Peyer's patch (tissue), 4 donors: ENCODE data around the gene AGTPBP1. TPM values are rescaled to one million over a fixed set of nuclear protein-coding genes. Genes with fewer than 3 reads are reported as not detected.

Experiments used
- DNase-seq, 3 donors: peaks; one replicate each; pipeline ENCODE4 v3.0.0-alpha.2; 2017 to 2019
- H3K27ac ChIP-seq, 4 donors: fragments of 200-600 bp; sonication (generic); one replicate each; pipeline ENCODE4 v1.5.1; 2016 to 2019
- H3K27me3 ChIP-seq, 2 donors: fragments of 200-600 bp; sonication (generic); one replicate each; pipeline ENCODE4 v1.5.1; 2019
- H3K36me3 ChIP-seq, 3 donors: fragments of 200-600 bp; sonication (generic); one replicate each; pipeline ENCODE4 v1.5.1; 2016 to 2019
- H3K4me1 ChIP-seq, 4 donors: fragments of 200-600 bp; sonication (generic); one replicate each; pipeline ENCODE4 v1.5.1; 2016 to 2019
- H3K4me3 ChIP-seq, 4 donors: fragments of 200-600 bp; sonication (generic); 1 replicate in 3 of 4; 2 replicates in 1 of 4; pipeline ENCODE4 v1.5.1; 2016 to 2019; ENCODE audit warnings: mild to moderate bottlenecking in 1 of 4
- H3K9me3 ChIP-seq, 4 donors: fragments of 200-600 bp; sonication (generic); one replicate each; pipeline ENCODE4 v1.5.1; 2016 to 2019; ENCODE audit warnings: mild to moderate bottlenecking in 1 of 4
- POLR2A ChIP-seq, 2 donors: fragments of 450-650 bp; IDR thresholded peaks; one replicate each; pipeline ENCODE4 v1.5.1; 2017; ENCODE audit warnings: antibody characterized with exemption in 2 of 2, mild to moderate bottlenecking in 2 of 2, moderate library complexity in 2 of 2
- total RNA-seq, 4 donors: library from RNA; depleted of rRNA; stranded (reverse); fragments of >200 nt; gene quantifications; one replicate each; pipeline ENCODE4 v1.1.0, GENCODE V29; 2016
- TF ChIP-seq, protein P1 (sequence below), 6 experiments: fragments of 450-650 bp in 4 of 6; fragments of 200-600 bp in 2 of 6; sonication (generic) in 1 of 6; IDR thresholded peaks; one replicate each; pipeline ENCODE4 v1.5.1; 2017 to 2019; ENCODE audit warnings: antibody characterized with exemption in 6 of 6, mild to moderate bottlenecking in 3 of 6, moderate library complexity in 1 of 6

The AGTPBP1 gene
- total RNA-seq, 4 donors from 2014 or later, result 9.1 to 42.9 (median 13.0) TPM

GRCh38 chr9:85738509-85738908 lies 3.2 kb downstream of the AGTPBP1 start:
- DNase-seq, result no peak
- no peaks in the 10 kb centered on the region for H3K27me3 ChIP-seq
- no peaks in the 10 kb centered on the region for H3K36me3 ChIP-seq
- H3K4me3 ChIP-seq, result no peak overlapping the region
- H3K4me1 ChIP-seq, result peaks cover 0 to 8% (median 0%) of the 10 kb centered on the region in 4 donors
- H3K9me3 ChIP-seq, result no peaks in the 10 kb centered on the region
- TF ChIP-seq POLR2A (IDR thresholded peaks at IDR 0.05), result no peak
- TF ChIP-seq, protein P1, sequence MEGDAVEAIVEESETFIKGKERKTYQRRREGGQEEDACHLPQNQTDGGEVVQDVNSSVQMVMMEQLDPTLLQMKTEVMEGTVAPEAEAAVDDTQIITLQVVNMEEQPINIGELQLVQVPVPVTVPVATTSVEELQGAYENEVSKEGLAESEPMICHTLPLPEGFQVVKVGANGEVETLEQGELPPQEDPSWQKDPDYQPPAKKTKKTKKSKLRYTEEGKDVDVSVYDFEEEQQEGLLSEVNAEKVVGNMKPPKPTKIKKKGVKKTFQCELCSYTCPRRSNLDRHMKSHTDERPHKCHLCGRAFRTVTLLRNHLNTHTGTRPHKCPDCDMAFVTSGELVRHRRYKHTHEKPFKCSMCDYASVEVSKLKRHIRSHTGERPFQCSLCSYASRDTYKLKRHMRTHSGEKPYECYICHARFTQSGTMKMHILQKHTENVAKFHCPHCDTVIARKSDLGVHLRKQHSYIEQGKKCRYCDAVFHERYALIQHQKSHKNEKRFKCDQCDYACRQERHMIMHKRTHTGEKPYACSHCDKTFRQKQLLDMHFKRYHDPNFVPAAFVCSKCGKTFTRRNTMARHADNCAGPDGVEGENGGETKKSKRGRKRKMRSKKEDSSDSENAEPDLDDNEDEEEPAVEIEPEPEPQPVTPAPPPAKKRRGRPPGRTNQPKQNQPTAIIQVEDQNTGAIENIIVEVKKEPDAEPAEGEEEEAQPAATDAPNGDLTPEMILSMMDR (IDR thresholded peaks at IDR 0.05), result no peak
- H3K27ac ChIP-seq, result no peak overlapping the region

DNA sequence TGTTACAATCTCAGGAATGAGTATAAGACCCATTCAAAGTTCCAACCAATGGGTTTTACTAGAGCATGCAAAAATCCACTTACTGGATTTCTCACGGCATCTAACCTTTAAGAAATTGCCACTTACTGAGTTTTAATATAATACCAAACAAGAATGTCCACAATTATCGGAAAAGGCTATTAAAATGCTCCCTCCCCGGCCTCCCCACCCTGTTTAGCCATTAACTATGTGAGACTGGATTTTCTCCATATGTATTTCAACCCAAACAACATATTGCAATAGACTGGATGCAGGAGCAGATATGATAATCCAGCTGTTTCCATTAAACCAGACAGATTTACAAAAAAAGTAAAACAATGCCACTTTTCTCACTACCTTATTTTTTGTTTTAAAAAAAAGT lies 4.1 kb downstream of the AGTPBP1 start:
- H3K4me3 ChIP-seq, result no peak overlapping the region
- no peaks in the 10 kb centered on the region for H3K27me3 ChIP-seq
- no peak for TF ChIP-seq POLR2A (IDR thresholded peaks at IDR 0.05)
- TF ChIP-seq, protein P1 (IDR thresholded peaks at IDR 0.05), result no peak
- H3K9me3 ChIP-seq, result no peaks in the 10 kb centered on the region
- peaks cover 0 to 2% (median 0%) of the 10 kb centered on the region in 4 donors for H3K4me1 ChIP-seq
- H3K36me3 ChIP-seq, result no peaks in the 10 kb centered on the region
- no peak overlapping the region for H3K27ac ChIP-seq
- no peak for DNase-seq

- Histone ChIP-seq H3K9me3 (no peaks in the 10 kb centered on the region), H3K27me3 (no peaks in the 10 kb centered on the region), H3K4me3 (no peak overlapping the region), H3K36me3 (no peaks in the 10 kb centered on the region), H3K27ac (no peak overlapping the region), H3K4me1 (no peaks in the 10 kb centered on the region)
- DNase-seq, result no peak
- no peak for TF ChIP-seq POLR2A (IDR thresholded peaks at IDR 0.05)
- TF ChIP-seq, protein P1 (IDR thresholded peaks at IDR 0.05), result no peak
Observed at GRCh38 chr9:85730916-85731630, 10.7 kb downstream of the AGTPBP1 start.

DNA sequence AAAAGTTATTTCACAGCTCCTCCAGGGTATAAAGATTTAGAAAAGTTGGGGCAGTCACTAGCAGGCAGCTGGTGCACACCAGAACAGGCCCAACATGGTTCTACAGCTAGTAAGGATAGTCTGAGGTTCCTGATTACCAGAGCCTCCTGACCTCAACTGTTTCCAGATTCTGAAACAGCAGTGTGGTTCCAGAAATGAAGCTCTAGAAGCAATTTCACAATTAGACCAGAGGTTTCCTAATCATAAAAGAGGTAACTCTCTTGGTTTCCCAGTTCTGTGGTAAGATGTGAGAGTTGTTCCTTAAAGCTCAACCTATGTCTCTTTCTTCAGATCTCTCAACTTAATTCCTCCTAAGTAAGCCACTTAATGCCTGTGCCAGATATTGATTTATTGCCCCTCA lies 11.9 kb downstream of the AGTPBP1 start:
- no peaks in the 10 kb centered on the region for H3K27me3 ChIP-seq
- H3K36me3 ChIP-seq, result no peaks in the 10 kb centered on the region
- TF ChIP-seq, protein P1 (IDR thresholded peaks at IDR 0.05), result no peak
- TF ChIP-seq POLR2A (IDR thresholded peaks at IDR 0.05), result no peak
- H3K4me3 ChIP-seq, result no peak overlapping the region
- no peak overlapping the region for H3K27ac ChIP-seq
- no peaks in the 10 kb centered on the region for H3K9me3 ChIP-seq
- no peak for DNase-seq
- no peaks in the 10 kb centered on the region for H3K4me1 ChIP-seq

- no peaks in the 10 kb centered on the region for H3K9me3 ChIP-seq
- no peaks in the 10 kb centered on the region for H3K36me3 ChIP-seq
- H3K4me3 ChIP-seq, result no peak overlapping the region
- TF ChIP-seq POLR2A (IDR thresholded peaks at IDR 0.05), result no peak
- TF ChIP-seq, protein P1 (IDR thresholded peaks at IDR 0.05), result no peak
- no peak for DNase-seq
- no peaks in the 10 kb centered on the region for H3K27me3 ChIP-seq
- no peak overlapping the region for H3K27ac ChIP-seq
- no peaks in the 10 kb centered on the region for H3K4me1 ChIP-seq
Observed at GRCh38 chr9:85727500-85727899, 14.3 kb downstream of the AGTPBP1 start.
